GOT3 (cell line): Measurements from ENCODE around the gene LIPC.

ENCODE experiments used
- DNase-seq: peaks from one replicate; lab custom pipeline; 2025; ENCODE audit warnings: mixed read lengths; lab: John Stamatoyannopoulos, UW

LIPC gene

DNA sequence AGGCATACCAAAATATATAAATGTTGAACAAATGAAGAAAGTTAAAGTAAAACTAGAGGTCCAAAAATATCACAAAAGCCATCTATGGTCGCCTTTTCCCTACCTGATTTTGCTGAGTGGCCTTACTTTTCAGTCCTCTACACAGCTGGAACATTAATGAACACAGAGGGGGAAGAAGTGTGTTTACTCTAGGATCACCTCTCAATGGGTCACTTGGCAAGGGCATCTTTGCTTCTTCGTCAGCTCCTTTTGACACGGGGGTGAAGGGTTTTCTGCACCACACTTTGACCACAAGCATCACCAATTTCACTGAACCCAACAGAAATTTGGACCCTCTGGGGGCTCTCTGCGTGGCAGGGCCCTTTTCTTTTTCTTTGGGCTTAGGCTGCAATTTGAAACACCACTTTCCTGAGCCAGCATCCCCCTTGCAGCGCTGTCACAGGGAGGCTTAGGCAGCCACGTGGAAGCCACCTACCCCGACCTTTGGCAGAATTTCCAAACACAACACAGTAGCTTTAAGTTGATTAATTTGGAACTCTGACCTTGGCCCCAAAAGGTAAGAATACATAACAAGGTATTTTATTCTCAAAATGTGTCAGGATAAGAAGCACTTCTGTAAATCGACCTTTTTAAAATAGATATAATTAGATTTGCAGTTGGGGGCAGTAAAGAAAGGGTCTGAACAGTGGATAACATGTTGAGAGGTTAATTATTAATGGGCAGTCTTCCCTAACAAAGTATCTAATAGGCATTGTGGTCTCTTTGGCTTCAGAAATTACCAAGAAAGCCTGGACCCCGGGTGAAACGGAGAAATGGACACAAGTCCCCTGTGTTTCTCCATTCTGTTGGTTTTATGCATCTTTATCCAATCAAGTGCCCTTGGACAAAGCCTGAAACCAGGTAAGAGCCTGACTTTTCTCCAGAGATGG lies at the start of gene LIPC:
LIPC (plus strand) TSS at position 771 of the 929 bp plus-strand sequence; CDS start at position 813, 42 bp downstream.
- no peak for DNase-seq

DNA sequence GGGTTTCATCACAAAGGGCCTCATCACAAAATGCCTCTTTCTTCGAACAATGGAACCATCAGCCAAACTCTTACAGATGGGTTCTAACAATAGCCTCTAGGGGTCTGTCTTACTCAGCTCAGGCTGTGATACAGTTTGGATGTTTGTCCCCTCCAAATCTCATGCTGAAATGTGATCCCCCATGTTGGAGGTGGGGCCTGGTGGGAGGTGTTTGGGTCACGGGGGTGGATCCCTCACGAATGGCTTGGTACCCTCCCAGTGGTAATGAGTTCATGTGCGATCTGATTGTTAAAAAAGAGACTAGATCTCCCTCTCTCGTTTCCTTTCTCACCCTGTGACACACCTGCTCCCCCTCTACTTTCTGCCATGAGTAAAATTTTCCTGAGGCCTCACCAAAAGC lies 47.9 kb upstream of the LIPC start:
- no peak for DNase-seq

GRCh38 chr15:58384667-58385066 lies 47.1 kb upstream of the LIPC start:
- DNase-seq: no peak

DNA sequence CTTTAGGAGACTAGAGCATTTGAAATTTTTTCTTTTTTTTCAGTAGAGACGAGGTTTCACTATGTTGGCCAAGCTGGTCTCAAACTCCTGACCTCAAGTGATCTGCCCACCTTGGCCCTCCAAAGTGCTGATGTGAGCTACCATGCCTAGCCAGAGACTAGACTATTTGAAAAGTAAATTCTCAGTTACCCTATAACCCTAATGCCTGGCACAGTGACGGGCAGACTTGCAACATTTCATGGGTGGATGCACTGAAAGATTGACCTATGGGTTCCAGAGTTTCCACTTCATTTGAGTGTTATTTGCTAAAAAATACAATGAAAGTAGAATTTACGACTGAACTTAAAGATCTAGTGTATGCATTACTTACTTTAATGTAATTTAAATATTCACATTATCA lies 45.7 kb upstream of the LIPC start:
- DNase-seq: no peak

GRCh38 chr15:58386641-58387040 lies 45.1 kb upstream of the LIPC start:
- no peak for DNase-seq

DNA sequence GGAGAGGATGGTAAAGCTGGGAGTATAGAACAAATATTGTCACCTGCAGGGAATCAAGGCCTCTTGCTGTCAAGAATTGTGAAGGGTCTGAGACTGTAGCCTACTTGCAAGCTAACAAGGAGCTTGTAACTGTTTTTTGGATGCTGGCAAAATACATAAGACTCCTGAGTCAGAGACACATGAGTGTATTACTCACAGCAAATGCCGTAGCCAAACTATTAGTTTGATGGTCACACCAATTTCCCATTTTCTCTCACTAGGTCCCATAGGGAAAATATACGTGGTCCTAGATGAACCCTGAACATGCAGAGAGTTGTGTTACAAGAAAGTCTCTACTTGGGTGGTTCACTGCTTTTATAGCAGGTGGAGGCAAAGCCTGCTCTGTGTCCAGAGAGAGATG lies 44.7 kb upstream of the LIPC start:
- no peak for DNase-seq

GRCh38 chr15:58388211-58388610 lies 43.6 kb upstream of the LIPC start:
- no peak for DNase-seq

DNA sequence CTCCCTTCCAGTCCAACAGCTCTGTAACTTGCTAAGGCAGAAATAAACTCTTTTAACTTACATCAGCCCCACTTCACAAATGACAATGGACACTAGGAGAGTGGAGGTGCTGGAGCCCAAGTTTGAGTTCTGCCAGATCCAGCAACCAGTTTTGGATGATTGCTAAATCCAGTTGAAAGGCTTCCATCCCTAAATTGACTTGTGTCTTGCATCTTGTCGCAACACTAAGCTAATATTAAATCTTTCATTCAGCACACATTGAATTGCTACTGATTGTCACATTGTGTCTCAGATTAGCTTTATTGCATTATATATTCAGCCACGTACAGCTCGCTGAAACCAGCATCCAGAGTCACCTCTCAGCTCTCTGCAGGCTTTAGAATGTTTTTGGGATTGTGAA lies 41.7 kb upstream of the LIPC start:
- no peak for DNase-seq

DNA sequence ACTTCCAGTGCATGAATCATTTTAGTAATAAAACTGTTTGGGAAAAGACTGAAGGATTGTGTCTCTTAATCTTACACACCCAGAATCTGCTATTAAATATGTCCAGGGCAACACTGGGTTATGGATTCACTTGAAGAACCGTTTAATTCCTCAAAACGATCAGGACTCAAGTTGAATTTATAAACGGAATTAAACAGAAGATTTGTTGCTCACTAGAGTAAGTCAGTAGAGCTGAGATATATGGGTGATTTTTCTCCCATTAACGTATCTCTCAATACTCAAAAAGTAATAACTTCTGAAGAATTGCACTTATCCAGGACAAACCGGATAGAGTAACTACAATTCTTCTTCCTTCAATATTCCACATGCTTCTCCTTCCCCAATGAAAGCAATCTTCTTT lies 41.1 kb upstream of the LIPC start:
- no peak for DNase-seq

- DNase-seq: no peak
Observed at GRCh38 chr15:58391088-58391487, 40.7 kb upstream of the LIPC start.

GRCh38 chr15:58392141-58392540 lies 39.6 kb upstream of the LIPC start:
- no peak for DNase-seq

GRCh38 chr15:58392611-58393161 lies 39.1 kb upstream of the LIPC start:
- no peak for DNase-seq

DNA sequence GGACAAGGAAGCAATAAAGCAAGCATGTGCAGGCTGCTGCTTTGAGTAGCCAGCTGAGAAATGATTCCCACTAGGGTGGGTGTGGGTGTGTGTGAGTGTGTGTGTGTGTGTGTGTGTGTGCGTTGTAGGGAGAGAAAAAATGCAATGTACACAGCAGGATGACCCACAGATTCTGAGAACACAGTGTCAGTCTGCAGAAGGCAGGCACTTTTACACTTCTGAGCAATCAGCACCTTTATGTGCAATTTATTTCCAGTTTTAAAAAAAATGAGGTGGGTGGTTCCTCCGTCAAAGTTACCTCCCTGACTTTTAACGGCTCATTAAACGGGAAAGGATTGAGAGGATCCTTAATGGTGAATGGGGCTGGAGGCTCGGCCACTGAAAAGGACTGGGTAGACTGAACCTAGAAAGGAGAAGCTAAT lies 38.5 kb upstream of the LIPC start:
- DNase-seq: no peak

GRCh38 chr15:58396181-58396580 lies 35.6 kb upstream of the LIPC start:
- DNase-seq: no peak

DNA sequence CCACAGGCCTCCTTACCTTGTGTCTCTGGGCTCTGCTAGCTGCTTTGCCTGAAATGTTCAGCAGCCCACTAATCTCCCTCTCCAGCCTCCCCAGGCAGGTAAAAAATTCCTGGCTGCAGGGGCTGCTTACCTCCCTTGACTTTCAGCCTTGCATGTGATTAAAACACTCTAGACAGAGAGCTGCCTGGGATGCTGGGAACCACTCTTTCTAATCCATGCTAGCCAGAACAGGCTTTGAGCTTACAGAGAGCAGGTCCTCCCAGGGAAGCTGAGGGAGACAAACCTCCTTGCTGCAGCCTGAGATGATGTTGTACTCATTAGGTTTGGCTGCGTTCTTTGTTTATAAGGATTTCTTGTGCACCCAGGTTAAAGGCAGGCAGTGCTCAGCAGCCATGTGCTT lies 33.7 kb upstream of the LIPC start:
- no peak for DNase-seq

DNA sequence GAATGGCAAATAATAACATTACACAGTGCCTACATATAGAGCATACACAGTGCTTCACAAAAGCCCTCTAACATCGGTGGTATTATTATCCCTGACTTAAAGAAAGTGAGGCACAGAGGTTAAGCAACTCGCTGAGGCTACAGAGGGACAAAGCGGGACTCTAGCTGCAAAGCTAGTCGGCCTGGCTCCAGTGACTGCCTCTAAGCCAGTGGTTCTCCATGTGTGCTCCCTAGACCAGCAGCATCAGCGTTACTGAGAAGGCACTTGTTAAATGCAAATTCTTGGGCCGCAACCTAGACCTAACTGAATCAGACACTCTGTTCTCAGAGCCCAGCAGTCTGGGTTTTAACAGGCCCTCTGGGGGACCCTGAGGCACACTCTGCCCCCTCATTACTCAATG lies 33.1 kb upstream of the LIPC start:
- DNase-seq: no peak

- DNase-seq: no peak
Observed at GRCh38 chr15:58399739-58400138, 32.1 kb upstream of the LIPC start.

DNA sequence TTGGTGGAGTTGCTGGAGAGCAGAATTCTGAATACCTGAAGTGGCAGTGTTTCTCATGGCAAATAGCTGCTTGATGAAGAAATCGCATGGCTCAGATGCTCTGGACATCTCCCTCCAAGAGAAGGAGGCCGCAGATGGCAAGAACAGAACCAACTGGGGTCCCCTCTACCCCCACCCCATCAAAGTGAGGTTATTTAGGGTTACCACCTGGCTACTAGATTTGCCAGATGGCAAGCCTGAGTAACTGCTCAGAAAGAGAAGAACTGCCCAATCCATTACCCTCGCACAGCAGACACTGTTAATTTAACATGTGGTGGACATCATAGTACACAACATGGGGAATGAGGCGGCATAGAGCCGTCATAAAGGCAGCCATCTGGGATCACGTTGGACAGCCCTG lies 30.5 kb upstream of the LIPC start:
- no peak for DNase-seq

DNA sequence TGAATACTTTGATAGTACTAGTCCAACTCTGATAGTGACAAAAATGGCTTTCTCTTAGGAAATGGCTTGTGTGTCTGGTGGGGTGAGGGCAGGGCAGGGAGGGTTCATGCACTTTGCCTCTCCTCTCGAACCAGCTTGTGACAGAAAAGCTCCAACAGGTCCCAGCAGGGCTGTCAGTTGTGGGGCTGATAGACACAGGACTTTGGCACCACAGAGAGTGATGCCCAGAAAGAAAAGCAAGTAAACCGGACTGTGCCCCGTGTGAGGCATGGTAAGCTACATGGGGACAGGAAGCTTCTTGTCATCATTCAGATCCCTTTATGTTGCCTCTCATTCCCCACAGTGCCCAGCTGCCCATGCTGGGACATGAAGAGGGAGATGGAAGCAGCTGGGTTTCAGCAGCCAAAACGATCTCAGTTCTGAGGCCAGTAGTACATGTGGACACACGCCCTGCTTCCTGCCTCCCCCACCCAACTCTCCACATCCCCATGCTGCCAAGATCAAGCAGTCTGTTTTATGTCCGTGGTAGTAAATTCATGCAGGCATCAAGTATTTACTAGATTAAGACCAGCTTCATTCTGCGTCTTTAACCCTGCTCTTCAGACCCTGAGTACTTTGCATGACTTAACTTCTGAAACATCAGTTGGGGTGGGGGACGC lies 29.7 kb upstream of the LIPC start:
- DNase-seq: no peak

DNA sequence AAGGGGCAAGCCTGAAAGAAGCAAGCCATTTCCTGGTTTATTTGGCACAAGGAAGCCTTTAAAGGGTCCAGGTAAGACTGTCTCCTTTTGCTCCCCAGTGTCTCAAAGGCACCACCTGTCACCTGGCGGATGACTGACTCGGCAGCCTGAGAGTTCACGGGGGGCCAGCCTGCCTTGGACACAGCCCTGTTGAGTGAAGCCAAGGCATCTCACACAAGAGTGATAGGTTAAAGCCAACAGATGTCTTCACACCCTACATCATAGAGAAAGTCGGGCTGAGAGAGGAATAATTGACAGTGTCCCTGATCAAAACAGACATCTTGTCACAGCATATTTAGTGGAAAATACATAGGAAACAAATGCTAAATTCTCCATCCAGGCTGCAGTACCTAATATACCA lies 28.2 kb upstream of the LIPC start:
- DNase-seq: no peak

DNA sequence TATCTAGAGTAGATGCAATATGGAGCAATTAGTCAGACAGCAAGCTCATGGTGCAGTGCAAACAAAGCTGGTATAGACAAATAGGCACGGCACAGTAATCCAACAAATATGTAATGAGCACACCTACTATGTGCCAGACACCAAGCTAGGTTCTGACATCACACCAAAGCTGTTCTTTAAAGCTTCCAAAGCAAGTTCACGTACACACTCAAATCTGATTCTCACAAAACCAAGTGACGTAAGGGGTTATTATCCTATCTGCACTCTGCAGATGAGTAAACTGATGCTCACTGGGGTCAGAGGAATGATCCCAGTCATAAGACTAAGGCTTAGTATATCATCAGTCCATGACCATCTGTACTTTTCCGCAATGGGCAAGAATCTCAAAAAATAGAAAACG lies 27.8 kb upstream of the LIPC start:
- DNase-seq: no peak

DNA sequence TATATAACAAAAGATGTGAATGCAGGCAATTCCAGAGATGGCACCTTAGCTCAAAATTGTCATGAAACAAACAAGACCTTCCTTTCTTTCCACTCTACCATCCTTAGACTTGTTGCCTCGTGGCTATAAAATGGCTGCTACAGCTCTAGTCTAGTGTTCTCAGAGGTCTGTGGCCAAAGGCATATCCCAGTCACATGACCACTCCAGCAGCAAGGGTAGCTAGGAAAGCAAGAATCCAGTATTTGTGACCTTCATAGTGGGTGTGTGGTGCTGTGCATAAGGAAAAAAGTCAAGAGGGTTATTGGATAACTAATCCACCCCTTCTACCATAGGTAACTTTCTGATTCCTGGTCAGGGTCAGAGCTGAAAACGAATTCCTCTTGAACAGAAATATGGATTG lies 27.1 kb upstream of the LIPC start:
- DNase-seq: no peak

- DNase-seq: no peak
Observed at GRCh38 chr15:58405865-58406264, 25.9 kb upstream of the LIPC start.
